SU-DHL-6 (cell line): ENCODE results near the gene DR1.

Experiments
- H2AFZ ChIP-seq: fragments of 200-600 bp; sonication (generic); 2 replicates; pipeline ENCODE4 v1.6.1; 2014; ENCODE audit warnings: low read depth, mild to moderate bottlenecking, moderate library complexity, mixed read lengths, antibody characterized with exemption, low read length; ENCODE audit not compliant: severe bottlenecking
- H3F3A ChIP-seq: fragments of 200-600 bp; shearing (Covaris generic); 2 replicates; pipeline ENCODE4 v1.6.0; 2016; ENCODE audit warnings: antibody characterized with exemption, mild to moderate bottlenecking; ENCODE audit not compliant: insufficient read depth
- H3K27ac ChIP-seq: fragments of 200-600 bp; sonication (generic); 2 replicates; pipeline ENCODE4 v1.5.1; 2016; ENCODE audit warnings: low read depth, mild to moderate bottlenecking, low read length, moderate library complexity, mixed read lengths
- H3K27me3 ChIP-seq: fragments of 200-600 bp; sonication (generic), shearing (Covaris generic); 2 replicates; pipeline ENCODE4 v1.6.0; 2014; ENCODE audit warnings: mild to moderate bottlenecking, low read length
- H3K36me3 ChIP-seq: fragments of 200-600 bp; sonication (generic); 2 replicates; pipeline ENCODE4 v1.6.1; 2014; ENCODE audit warnings: mild to moderate bottlenecking, low read length, mixed read lengths
- H3K4me2 ChIP-seq: fragments of 300-600, 200-600 bp; shearing (Covaris generic), sonication (generic); 2 replicates; pipeline ENCODE4 v1.6.0; 2014; ENCODE audit warnings: low read length, low read depth, mild to moderate bottlenecking; ENCODE audit not compliant: poor library complexity, severe bottlenecking
- H3K4me3 ChIP-seq: fragments of 200-600 bp; sonication (generic); 2 replicates; pipeline ENCODE4 v1.5.1; 2014; ENCODE audit warnings: antibody characterized with exemption, low read length, mild to moderate bottlenecking, mixed read lengths; ENCODE audit not compliant: insufficient read depth, poor library complexity, severe bottlenecking
- H3K79me2 ChIP-seq: fragments of 200-600 bp; sonication (generic); 2 replicates; pipeline ENCODE4 v1.6.1; 2014; ENCODE audit warnings: mild to moderate bottlenecking, low read length, moderate library complexity; ENCODE audit not compliant: insufficient read depth
- H3K9ac ChIP-seq: fragments of 200-600 bp; sonication (generic); 2 replicates; pipeline ENCODE4 v1.7.0; 2014; ENCODE audit warnings: mild to moderate bottlenecking, low read length
- H3K9me2 ChIP-seq: fragments of 200-600 bp; sonication (generic); replicated peaks from 2 replicates; pipeline ENCODE4 v1.6.1; 2014; ENCODE audit warnings: low read length; ENCODE audit not compliant: insufficient read depth
- H3K9me3 ChIP-seq: fragments of 200-600 bp; sonication (generic); 2 replicates; pipeline ENCODE4 v1.6.1; 2014; ENCODE audit warnings: low read length, mixed read lengths; ENCODE audit not compliant: insufficient read depth
- H4K20me1 ChIP-seq: fragments of 200-600 bp; sonication (generic); 2 replicates; pipeline ENCODE4 v1.6.1; 2014; ENCODE audit warnings: low read depth, mild to moderate bottlenecking, antibody characterized with exemption, low read length, moderate library complexity, mixed read lengths
- EZH2phosphoT487 ChIP-seq: fragments of 200-600 bp; sonication (generic), shearing (Covaris generic); conservative IDR thresholded peaks from 2 replicates; pipeline ENCODE4 v1.6.1; 2018; ENCODE audit warnings: mild to moderate bottlenecking, antibody characterized with exemption, low read length, moderate library complexity, mixed read lengths
- TF ChIP-seq, protein P1 (sequence below): fragments of 200-600 bp; sonication (generic); IDR thresholded peaks from one replicate; pipeline ENCODE4 v1.5.1; 2017; ENCODE audit warnings: antibody characterized with exemption, mild to moderate bottlenecking, low read length, moderate library complexity; ENCODE audit not compliant: insufficient read depth, poor library complexity, severe bottlenecking

Gene DR1

DNA sequence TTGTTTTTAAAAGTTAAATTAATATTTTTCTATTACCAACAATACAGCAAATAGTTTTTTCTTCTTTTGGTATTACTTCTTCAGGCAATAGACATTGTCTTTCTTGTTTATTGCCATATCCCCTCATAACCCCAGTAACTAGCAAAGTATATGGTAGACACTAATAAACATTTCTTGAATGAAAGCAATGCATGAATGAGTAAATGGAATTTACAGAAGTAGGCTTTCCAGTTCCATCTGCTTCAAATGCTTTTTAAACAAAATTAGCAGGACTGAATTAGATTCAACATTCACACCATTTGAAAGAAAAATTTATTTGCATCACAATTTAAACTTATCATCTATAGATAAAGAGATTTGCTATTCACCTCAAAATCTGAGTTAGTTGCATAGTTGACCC lies 5.6 kb upstream of the DR1 start:
- H3K9me3 ChIP-seq, result no peaks in the 10 kb centered on the region
- peaks cover 17% of the 10 kb centered on the region for H3K79me2 ChIP-seq
- H4K20me1 ChIP-seq, result no peaks in the 10 kb centered on the region
- no peak overlapping the region for H2AFZ ChIP-seq
- no peak for TF ChIP-seq EZH2phosphoT487
- TF ChIP-seq, protein P1, sequence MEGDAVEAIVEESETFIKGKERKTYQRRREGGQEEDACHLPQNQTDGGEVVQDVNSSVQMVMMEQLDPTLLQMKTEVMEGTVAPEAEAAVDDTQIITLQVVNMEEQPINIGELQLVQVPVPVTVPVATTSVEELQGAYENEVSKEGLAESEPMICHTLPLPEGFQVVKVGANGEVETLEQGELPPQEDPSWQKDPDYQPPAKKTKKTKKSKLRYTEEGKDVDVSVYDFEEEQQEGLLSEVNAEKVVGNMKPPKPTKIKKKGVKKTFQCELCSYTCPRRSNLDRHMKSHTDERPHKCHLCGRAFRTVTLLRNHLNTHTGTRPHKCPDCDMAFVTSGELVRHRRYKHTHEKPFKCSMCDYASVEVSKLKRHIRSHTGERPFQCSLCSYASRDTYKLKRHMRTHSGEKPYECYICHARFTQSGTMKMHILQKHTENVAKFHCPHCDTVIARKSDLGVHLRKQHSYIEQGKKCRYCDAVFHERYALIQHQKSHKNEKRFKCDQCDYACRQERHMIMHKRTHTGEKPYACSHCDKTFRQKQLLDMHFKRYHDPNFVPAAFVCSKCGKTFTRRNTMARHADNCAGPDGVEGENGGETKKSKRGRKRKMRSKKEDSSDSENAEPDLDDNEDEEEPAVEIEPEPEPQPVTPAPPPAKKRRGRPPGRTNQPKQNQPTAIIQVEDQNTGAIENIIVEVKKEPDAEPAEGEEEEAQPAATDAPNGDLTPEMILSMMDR, result no peak
- no peak overlapping the region for H3K9ac ChIP-seq
- no peaks in the 10 kb centered on the region for H3K9me2 ChIP-seq
- no peak overlapping the region for H3K27ac ChIP-seq
- H3K36me3 ChIP-seq, result peaks cover 2% of the 10 kb centered on the region; the same call in 1 of the 2 replicates
- H3K27me3 ChIP-seq, result no peaks in the 10 kb centered on the region
- H3K4me2 ChIP-seq, result no peak overlapping the region
- no peaks in the 10 kb centered on the region for H3F3A ChIP-seq
- H3K4me3 ChIP-seq, result no peak overlapping the region

DNA sequence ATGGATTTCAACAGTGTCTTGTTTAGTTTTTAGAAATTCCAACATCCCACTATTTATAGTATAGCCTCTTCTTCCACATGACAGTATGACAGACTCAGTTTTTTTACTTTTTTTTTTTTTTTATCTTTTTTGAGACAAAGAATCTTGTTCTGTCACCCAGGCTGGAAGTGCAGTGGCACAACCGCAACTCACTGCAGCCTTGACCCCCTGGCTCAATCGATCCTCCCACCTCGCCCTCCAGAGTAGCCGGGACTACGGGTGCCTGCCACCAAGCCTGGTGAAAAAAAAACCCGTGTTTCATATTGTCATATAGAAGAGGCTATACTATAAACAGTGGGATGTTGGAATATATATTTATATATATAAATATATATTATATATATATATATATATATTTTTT lies 1.2 kb upstream of the DR1 start:
- no peak overlapping the region for H3K4me3 ChIP-seq
- H4K20me1 ChIP-seq, result peaks cover 26% of the 10 kb centered on the region
- H3K79me2 ChIP-seq, result peaks cover 60% of the 10 kb centered on the region
- H3K4me2 ChIP-seq, result peak overlapping the region; percentile 93
- 0 out of 2 replicates have a peak, but pooled peaks cover 9% of the 10 kb centered on the region for H3F3A ChIP-seq
- peaks cover 17% of the 10 kb centered on the region for H3K36me3 ChIP-seq
- H2AFZ ChIP-seq, result no peak overlapping the region
- no peak overlapping the region for H3K27ac ChIP-seq
- no peak for TF ChIP-seq EZH2phosphoT487
- TF ChIP-seq, protein P1, result no peak
- H3K9me2 ChIP-seq, result no peaks in the 10 kb centered on the region
- no peaks in the 10 kb centered on the region for H3K27me3 ChIP-seq
- no peak overlapping the region for H3K9ac ChIP-seq
- H3K9me3 ChIP-seq, result no peaks in the 10 kb centered on the region

GRCh38 chr1:93344886-93345632 lies 648 bp upstream of the DR1 start:
- 0 out of 2 replicates have a peak, but pooled peaks cover 9% of the 10 kb centered on the region for H3F3A ChIP-seq
- H3K79me2 ChIP-seq, result peaks cover 66% of the 10 kb centered on the region
- H4K20me1 ChIP-seq, result peaks cover 31% of the 10 kb centered on the region
- H3K9me2 ChIP-seq, result no peaks in the 10 kb centered on the region
- peak overlapping the region; percentile 93 for H3K4me2 ChIP-seq
- peak overlapping the region; percentile 62 for H2AFZ ChIP-seq
- H3K4me3 ChIP-seq, result peak overlapping the region; percentile 89
- H3K27me3 ChIP-seq, result no peaks in the 10 kb centered on the region
- peak overlapping the region; percentile 88 for H3K9ac ChIP-seq
- peak overlapping the region; percentile 79 for H3K27ac ChIP-seq
- no peaks in the 10 kb centered on the region for H3K9me3 ChIP-seq
- TF ChIP-seq, protein P1, result no peak
- no peak for TF ChIP-seq EZH2phosphoT487
- H3K36me3 ChIP-seq, result peaks cover 17% of the 10 kb centered on the region
